Measurements from ENCODE around the gene DUSP5. TPM values are rescaled to one million over a fixed set of nuclear protein-coding genes. Genes with fewer than 3 reads are reported as not detected.

DUSP5 gene
- 14.8 to 16.0 TPM (median 16.0 TPM) in 3 replicates for total RNA-seq

GRCh38 chr10:110497438-110498086 is at the start of gene DUSP5:
TSS of gene DUSP5 (plus strand) at chr10:110497907. CDS start at chr10:110498122, 215 bp downstream.
- Mint-ChIP-seq H3K4me3 (peak within 1 kb of the TSS; percentile 80), H3K27ac (peak within 1 kb of the TSS; percentile 69), H3K36me3 (no peaks in the 10 kb centered on the region), H3K9me3 (no peaks in the 10 kb centered on the region), H3K27me3 (ENCODE audit: low read depth) (peaks cover 59% of the 10 kb centered on the region), H3K4me1 (peaks cover 49% of the 10 kb centered on the region)
- TF ChIP-seq, protein P1, sequence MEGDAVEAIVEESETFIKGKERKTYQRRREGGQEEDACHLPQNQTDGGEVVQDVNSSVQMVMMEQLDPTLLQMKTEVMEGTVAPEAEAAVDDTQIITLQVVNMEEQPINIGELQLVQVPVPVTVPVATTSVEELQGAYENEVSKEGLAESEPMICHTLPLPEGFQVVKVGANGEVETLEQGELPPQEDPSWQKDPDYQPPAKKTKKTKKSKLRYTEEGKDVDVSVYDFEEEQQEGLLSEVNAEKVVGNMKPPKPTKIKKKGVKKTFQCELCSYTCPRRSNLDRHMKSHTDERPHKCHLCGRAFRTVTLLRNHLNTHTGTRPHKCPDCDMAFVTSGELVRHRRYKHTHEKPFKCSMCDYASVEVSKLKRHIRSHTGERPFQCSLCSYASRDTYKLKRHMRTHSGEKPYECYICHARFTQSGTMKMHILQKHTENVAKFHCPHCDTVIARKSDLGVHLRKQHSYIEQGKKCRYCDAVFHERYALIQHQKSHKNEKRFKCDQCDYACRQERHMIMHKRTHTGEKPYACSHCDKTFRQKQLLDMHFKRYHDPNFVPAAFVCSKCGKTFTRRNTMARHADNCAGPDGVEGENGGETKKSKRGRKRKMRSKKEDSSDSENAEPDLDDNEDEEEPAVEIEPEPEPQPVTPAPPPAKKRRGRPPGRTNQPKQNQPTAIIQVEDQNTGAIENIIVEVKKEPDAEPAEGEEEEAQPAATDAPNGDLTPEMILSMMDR (IDR thresholded peaks at IDR 0.05; ENCODE audit: unreplicated experiment) = no peak
- peak; percentile 85 to 96 for DNase-seq (ENCODE audit: low spot score in 2 of 2, unreplicated experiment in 2 of 2)

GRCh38 chr10:110448682-110449418 is 48.9 kb upstream of the DUSP5 start:
- peaks cover 7% of the 10 kb centered on the region for H3K9me3 Mint-ChIP-seq
- no peak for DNase-seq (ENCODE audit: low spot score in 2 of 2, unreplicated experiment in 2 of 2)
- no peak overlapping the region for H3K27ac Mint-ChIP-seq

DNA sequence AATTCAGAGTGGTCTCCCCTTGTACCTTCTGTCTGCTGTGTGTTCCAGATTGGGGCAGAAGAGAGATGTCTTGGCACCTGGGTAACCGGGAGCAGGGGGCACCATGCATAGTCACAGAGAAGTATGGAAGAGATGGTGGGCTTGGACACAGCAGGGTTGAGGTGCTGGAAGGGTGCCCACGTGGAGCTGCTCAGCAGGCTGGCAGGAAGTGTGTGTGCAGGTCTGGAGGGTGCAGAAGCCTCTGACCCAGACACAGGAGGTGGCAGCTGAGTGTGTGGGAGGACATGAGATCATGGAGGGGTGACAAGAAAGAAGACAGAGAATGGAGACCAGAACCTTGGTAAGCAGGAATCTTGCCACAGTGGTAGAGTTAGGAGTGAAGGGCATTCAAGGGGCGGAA is 42.3 kb upstream of the DUSP5 start:
- Mint-ChIP-seq H3K4me1 (peaks cover 12% of the 10 kb centered on the region), H3K4me3 (no peak overlapping the region), H3K27ac (no peak overlapping the region), H3K9me3 (no peaks in the 10 kb centered on the region), H3K36me3 (no peaks in the 10 kb centered on the region), H3K27me3 (ENCODE audit: low read depth) (peaks cover 1% of the 10 kb centered on the region)
- DNase-seq (ENCODE audit: low spot score in 2 of 2, unreplicated experiment in 2 of 2) = no peak
- TF ChIP-seq, protein P1 (IDR thresholded peaks at IDR 0.05; ENCODE audit: unreplicated experiment) = no peak

More at GRCh38 chr10:110448682-110449418, 48.9 kb upstream of the DUSP5 start:
- Mint-ChIP-seq H3K4me1 (no peaks in the 10 kb centered on the region), H3K4me3 (no peak overlapping the region), H3K36me3 (no peaks in the 10 kb centered on the region), H3K27me3 (ENCODE audit: low read depth) (peaks cover 6% of the 10 kb centered on the region)
- TF ChIP-seq, protein P1 (IDR thresholded peaks at IDR 0.05; ENCODE audit: unreplicated experiment) = no peak

DNA sequence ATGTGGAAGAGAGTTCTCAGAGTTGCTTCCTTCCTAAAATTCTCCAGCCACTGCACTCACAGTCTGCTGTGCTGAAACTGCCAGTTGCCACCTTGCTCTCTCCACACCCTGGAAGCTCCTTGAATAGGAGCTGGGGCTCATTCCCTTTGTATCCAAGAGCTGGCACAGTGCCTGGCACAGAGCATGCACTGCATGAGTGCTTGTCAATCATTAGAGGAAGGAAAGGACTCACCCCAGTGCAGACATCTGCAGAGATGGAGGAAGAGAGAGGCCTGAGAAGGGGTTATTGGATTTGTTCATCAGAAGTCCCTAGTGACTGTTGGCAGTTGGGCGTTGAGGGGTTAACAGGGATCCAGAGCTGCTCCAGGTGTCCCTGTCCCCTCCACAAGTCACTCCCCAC is 41.7 kb upstream of the DUSP5 start:
- no peak overlapping the region for H3K27ac Mint-ChIP-seq
- H3K27me3 Mint-ChIP-seq (ENCODE audit: low read depth) = no peaks in the 10 kb centered on the region
- H3K4me3 Mint-ChIP-seq = no peak overlapping the region
- H3K4me1 Mint-ChIP-seq = peaks cover 12% of the 10 kb centered on the region
- DNase-seq (ENCODE audit: low spot score in 2 of 2, unreplicated experiment in 2 of 2) = no peak
- TF ChIP-seq, protein P1 (IDR thresholded peaks at IDR 0.05; ENCODE audit: unreplicated experiment) = no peak
- no peaks in the 10 kb centered on the region for H3K9me3 Mint-ChIP-seq
- H3K36me3 Mint-ChIP-seq = no peaks in the 10 kb centered on the region

DNA sequence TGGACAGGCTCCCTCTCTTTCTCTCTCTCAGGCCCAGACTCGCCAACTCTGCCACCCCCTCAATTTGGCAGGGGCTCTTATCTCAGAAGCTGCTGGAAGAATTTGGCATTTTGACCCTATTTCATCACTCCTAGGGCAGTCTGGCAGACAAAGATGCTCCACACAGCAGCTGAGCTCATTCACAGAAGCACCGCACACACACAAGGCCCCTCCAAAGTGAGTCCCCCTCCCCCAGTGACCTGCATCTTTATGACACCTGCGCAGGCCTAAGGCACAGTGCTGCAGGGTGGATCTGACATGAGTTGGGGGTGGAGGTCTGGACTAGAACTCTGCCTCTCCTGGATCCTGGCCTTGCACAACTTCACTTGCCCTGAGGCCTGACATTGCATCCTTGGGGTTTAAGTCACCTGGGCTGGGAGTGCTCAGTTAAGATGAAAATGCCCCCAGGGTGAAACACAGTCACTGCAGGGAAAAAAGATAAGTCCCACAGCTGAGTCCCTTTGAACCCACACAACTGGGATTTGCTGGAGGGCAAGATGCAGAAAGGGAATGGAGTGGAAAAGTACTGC is 41.1 kb upstream of the DUSP5 start:
- H3K36me3 Mint-ChIP-seq = no peaks in the 10 kb centered on the region
- H3K27ac Mint-ChIP-seq = no peak overlapping the region
- H3K27me3 Mint-ChIP-seq (ENCODE audit: low read depth) = no peaks in the 10 kb centered on the region

More for the DNA sequence above, 41.1 kb upstream of the DUSP5 start:
- TF ChIP-seq, protein P1 (IDR thresholded peaks at IDR 0.05; ENCODE audit: unreplicated experiment) = no peak
- DNase-seq (ENCODE audit: low spot score in 2 of 2, unreplicated experiment in 2 of 2) = no peak
- Mint-ChIP-seq H3K4me1 (peaks cover 14% of the 10 kb centered on the region), H3K4me3 (no peak overlapping the region), H3K9me3 (no peaks in the 10 kb centered on the region)

Measured in mesothelial cell of epicardium (in vitro differentiated cells).